GM18907 (cell line): Measurements from ENCODE around the gene SLC15A1.

Experiments
- ATAC-seq: cut with Tn5 transposase; IDR thresholded peaks from one replicate; pipeline ENCODE4 v1.9.1; 2021; ENCODE audit warnings: mild to moderate bottlenecking, moderate library complexity; ENCODE audit not compliant: unreplicated experiment

The SLC15A1 gene, protein sequence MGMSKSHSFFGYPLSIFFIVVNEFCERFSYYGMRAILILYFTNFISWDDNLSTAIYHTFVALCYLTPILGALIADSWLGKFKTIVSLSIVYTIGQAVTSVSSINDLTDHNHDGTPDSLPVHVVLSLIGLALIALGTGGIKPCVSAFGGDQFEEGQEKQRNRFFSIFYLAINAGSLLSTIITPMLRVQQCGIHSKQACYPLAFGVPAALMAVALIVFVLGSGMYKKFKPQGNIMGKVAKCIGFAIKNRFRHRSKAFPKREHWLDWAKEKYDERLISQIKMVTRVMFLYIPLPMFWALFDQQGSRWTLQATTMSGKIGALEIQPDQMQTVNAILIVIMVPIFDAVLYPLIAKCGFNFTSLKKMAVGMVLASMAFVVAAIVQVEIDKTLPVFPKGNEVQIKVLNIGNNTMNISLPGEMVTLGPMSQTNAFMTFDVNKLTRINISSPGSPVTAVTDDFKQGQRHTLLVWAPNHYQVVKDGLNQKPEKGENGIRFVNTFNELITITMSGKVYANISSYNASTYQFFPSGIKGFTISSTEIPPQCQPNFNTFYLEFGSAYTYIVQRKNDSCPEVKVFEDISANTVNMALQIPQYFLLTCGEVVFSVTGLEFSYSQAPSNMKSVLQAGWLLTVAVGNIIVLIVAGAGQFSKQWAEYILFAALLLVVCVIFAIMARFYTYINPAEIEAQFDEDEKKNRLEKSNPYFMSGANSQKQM

GRCh38 chr13:98752467-98753290, at the start of gene SLC15A1:
Gene SLC15A1 (minus strand): TSS chr13:98752672. CDS start chr13:98752598, 74 bp downstream.
- ATAC-seq, result no peak

GRCh38 chr13:98801626-98802418, 49.4 kb upstream of the SLC15A1 start:
- ATAC-seq, result no peak

DNA sequence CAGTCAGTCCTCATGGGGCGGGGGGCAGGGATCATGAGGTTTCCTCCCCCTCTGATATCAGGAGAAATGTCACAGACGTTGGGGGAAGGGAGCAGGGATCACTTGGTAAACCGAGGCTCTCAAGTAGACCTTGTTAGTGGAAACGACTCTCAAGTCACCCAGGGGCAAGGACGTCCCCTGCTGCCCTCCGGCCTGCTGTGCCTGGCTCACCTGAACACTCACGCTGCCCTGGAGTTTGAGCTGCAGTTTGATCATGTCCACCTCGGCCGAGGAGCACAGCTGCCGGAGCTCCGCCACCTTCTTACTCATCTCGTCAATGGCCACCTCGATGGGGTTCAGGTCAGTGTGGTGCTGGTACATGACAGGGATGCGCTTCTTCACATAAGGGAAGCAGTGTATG, 47.6 kb upstream of the SLC15A1 start:
- no peak for ATAC-seq

GRCh38 chr13:98798849-98799645, 46.6 kb upstream of the SLC15A1 start:
- no peak for ATAC-seq

DNA sequence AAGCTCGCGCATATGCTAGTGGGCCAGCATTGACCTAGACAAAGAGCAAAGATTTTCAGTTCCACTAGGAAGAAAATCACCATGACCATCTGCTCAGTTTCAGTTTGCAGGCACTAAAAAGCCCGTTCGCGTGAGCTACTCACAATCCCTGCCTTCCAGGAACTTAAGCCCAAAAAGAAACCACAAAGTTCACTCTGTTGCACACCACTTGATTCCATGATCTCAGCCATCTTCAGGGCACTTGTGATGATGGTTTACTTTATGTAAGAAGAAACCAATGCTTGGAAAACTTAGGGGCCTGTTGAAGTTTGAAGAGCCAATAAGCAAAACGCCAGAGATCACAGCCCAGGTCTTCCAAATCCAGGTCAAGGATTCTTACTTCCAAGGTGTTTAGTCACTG, 45.0 kb upstream of the SLC15A1 start:
- no peak for ATAC-seq

DNA sequence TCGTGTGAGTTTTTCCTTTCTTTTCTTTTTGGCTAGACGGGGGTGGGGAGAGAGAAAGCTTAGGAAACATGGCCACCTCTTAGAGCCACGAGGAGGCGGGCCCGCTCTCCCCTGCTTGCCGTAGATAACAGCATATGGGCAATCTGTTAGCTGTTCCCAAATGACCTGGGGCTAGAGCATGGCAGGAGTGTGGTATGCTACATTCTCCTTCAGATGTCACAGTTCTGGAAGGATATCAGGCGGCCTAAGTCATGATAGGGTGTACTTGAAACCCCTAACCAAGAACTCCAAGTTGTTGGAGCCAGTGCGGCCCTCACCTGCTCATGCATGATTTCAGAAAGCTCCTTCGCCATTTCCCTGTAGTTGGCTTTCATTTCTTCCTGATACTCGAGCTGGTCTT, 44.3 kb upstream of the SLC15A1 start:
- no peak for ATAC-seq

DNA sequence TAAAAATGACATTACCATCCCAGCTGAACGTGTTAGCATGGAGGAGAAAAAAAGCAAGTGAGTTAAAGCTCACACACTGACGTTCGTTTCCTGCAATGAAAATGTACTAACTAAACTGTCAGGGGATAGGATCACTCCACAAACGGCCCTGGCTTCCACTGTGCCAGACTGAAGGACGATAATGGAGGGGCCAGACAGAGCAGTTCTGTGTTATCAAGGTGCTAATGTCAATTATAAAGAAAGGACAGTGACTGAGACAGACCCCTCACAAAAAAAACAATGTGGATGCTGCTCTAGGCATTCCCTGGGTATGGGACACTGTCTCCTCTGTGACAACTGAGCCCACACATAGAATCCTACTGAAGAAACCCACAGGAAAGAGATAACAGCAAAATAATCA, 43.7 kb upstream of the SLC15A1 start:
- ATAC-seq, result no peak

DNA sequence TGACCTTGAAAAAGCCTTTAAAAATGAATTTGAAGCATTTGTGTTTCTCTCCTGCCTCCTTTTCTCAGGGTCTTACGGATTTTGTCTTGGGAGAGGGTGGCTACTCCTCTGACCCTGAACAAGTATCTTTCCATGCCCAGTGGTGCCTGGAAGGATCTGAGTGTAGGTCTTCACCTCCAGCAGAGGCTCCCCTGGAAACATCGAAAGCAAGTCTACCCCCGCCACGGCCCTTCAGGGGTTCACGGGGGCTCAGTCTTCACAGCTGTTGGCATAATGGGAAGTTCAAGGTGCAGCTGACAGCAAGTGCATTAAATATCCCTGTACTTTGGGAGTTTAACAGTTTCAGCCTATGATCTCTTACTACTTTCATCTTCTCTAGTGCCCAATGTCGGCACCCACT, 42.7 kb upstream of the SLC15A1 start:
- no peak for ATAC-seq

DNA sequence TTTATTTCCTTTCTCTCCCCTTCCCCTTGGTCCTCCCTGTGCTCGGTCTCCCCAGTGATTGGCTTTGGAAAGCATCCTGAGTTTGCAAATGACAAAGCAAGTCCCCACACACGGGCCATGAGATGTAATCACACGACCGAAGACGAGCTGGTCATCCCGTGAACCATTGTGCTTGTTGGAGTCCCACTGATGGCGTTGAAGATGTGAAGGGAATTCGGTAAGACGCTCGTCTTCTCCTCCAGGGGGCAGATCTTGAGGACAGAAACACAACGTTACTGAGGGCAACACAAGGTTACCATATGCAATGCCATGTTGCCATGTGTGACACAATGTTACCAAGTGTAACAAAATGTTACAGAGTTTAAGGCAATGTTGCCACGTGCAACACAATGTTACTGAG, 42.0 kb upstream of the SLC15A1 start:
- no peak for ATAC-seq

- ATAC-seq, result no peak
Observed at GRCh38 chr13:98792785-98793495, 40.5 kb upstream of the SLC15A1 start.

- no peak for ATAC-seq
Observed at GRCh38 chr13:98792321-98792720, 39.8 kb upstream of the SLC15A1 start.

- ATAC-seq, result no peak
Observed at GRCh38 chr13:98791611-98792010, 39.1 kb upstream of the SLC15A1 start.

GRCh38 chr13:98787996-98788395, 35.5 kb upstream of the SLC15A1 start:
- no peak for ATAC-seq

DNA sequence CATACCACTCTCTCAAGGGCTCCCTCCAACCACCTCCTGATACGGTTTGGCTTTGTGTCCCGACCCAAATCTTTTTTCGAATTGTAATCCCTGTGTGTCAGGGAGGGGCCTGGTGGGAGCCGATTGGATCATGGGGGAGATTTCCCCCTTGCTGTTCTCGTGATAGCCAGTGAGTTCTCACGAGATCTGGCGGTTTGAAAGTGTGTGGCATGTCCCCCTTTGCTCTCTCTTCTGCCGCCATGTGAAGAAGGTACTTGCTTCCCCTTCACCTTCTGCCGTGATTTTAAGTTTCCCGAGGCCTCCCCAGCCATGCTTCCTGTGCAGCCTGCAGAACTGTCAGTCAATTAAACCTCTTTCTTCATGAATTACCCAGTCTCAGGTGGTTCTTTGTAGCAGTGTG, 34.7 kb upstream of the SLC15A1 start:
- no peak for ATAC-seq

GRCh38 chr13:98786023-98786422, 33.6 kb upstream of the SLC15A1 start:
- ATAC-seq, result no peak

GRCh38 chr13:98785405-98785804, 32.9 kb upstream of the SLC15A1 start:
- ATAC-seq, result no peak

GRCh38 chr13:98784666-98785065, 32.2 kb upstream of the SLC15A1 start:
- no peak for ATAC-seq

GRCh38 chr13:98783856-98784478, 31.5 kb upstream of the SLC15A1 start:
- no peak for ATAC-seq

DNA sequence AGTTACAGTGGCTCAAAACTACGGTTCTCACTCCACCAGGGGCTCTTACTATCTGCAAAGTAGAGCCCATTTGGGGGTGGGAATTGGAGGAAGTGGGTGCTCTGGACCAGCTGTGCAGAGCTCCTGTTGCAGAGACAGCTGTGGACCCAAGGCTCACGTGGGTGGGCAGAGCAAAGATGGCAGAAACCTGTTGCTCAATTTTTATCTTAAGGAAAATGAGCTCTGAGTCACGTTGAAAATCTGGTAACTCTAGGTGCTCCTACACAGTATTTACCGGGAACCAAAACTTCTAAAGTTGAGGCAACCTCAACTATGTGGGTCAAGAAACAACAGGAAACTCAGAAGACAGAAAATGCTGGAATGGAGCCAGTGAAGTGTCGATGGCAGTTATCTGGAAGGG, 30.2 kb upstream of the SLC15A1 start:
- ATAC-seq, result no peak
